Keratinocyte (primary cell): ENCODE results near the gene DEDD2. TPM values are rescaled to one million over a fixed set of nuclear protein-coding genes. Genes with fewer than 3 reads are reported as not detected.

Experiments
- DNase-seq: peaks from one replicate; pipeline ENCODE4 v3.0.0-alpha.2; 2011; ENCODE audit warnings: low read depth, missing footprints, low spot score
- FAIRE-seq: peaks from 2 replicates; lab custom pipeline; 2011; peaks lifted over from hg19 to GRCh38; lab: Jason Lieb, UNC
- H2AFZ ChIP-seq: 2 replicates; pipeline ENCODE4 v1.6.0; 2012; ENCODE audit warnings: low read length, control low read depth, inconsistent platforms; ENCODE audit not compliant: control insufficient read depth
- H3K27ac ChIP-seq: 2 replicates; pipeline ENCODE4 v1.5.1; 2011; ENCODE audit warnings: low read length; ENCODE audit not compliant: control insufficient read depth, insufficient read depth
- H3K27me3 ChIP-seq: 3 replicates; pipeline ENCODE4 v1.6.0; 2011; ENCODE audit warnings: low read length; ENCODE audit not compliant: control insufficient read depth, insufficient read depth; ENCODE audit errors: extremely low read depth
- H3K36me3 ChIP-seq, 2 experiments: 2 replicates in 1 of 2; 3 replicates in 1 of 2; pipeline ENCODE4 v1.5.1; 2011; ENCODE audit warnings: low read length in 2 of 2, mild to moderate bottlenecking in 1 of 2; ENCODE audit not compliant: control insufficient read depth in 2 of 2, insufficient read depth in 2 of 2; ENCODE audit errors: extremely low read depth in 1 of 2
- H3K4me1 ChIP-seq: 3 replicates; pipeline ENCODE4 v1.5.1; 2011; ENCODE audit warnings: low read length; ENCODE audit not compliant: control insufficient read depth, insufficient read depth; ENCODE audit errors: extremely low read depth
- H3K4me2 ChIP-seq: 3 replicates; pipeline ENCODE4 v1.6.0; 2011; ENCODE audit warnings: low read depth, low read length; ENCODE audit not compliant: control insufficient read depth, insufficient read depth; ENCODE audit errors: extremely low read depth
- H3K4me3 ChIP-seq, 3 experiments: fragments of 200-600 bp in 1 of 3; sonication (generic) in 1 of 3; 2 replicates in 2 of 3; 3 replicates in 1 of 3; pipeline ENCODE4 v1.5.1; 2011 to 2016; ENCODE audit warnings: low read length in 3 of 3, mild to moderate bottlenecking in 3 of 3, control low read depth in 2 of 3, inconsistent platforms in 1 of 3, low read depth in 1 of 3, mixed read lengths in 1 of 3, mixed run types in 1 of 3, moderate library complexity in 1 of 3; ENCODE audit not compliant: control insufficient read depth in 2 of 3, insufficient read depth in 2 of 3; ENCODE audit errors: extremely low read depth in 1 of 3
- H3K79me2 ChIP-seq: 2 replicates; pipeline ENCODE4 v1.6.0; 2012; ENCODE audit warnings: low read length; ENCODE audit not compliant: control insufficient read depth, insufficient read depth
- H3K9ac ChIP-seq: 3 replicates; pipeline ENCODE4 v1.6.0; 2011; ENCODE audit warnings: low read length; ENCODE audit not compliant: control insufficient read depth, insufficient read depth; ENCODE audit errors: extremely low read depth
- H3K9me1 ChIP-seq: 3 replicates; pipeline ENCODE4 v1.6.0; 2011; ENCODE audit warnings: low read length; ENCODE audit not compliant: control insufficient read depth, insufficient read depth; ENCODE audit errors: extremely low read depth
- H3K9me3 ChIP-seq: 2 replicates; pipeline ENCODE4 v1.5.1; 2012; ENCODE audit warnings: low read depth, low read length; ENCODE audit not compliant: control insufficient read depth
- H4K20me1 ChIP-seq: 3 replicates; pipeline ENCODE4 v1.6.0; 2011; ENCODE audit warnings: low read length; ENCODE audit not compliant: control insufficient read depth, insufficient read depth; ENCODE audit errors: extremely low read depth
- CTCF ChIP-seq, 3 experiments: IDR thresholded peaks in 1 of 3; conservative IDR thresholded peaks in 1 of 3; optimal IDR thresholded peaks in 1 of 3; 2 replicates in 2 of 3; 3 replicates in 1 of 3; pipeline versions ENCODE3 to v1.5.1; 2011; ENCODE audit warnings: low read length in 3 of 3, mild to moderate bottlenecking in 3 of 3, moderate library complexity in 2 of 3, control low read depth in 1 of 3, inconsistent platforms in 1 of 3; ENCODE audit not compliant: insufficient read depth in 2 of 3; ENCODE audit errors: extremely low read depth in 1 of 3
- EZH2 ChIP-seq: IDR thresholded peaks from one replicate; pipeline ENCODE4 v1.6.1; 2012; ENCODE audit warnings: inconsistent platforms, mild to moderate bottlenecking, low read length, moderate library complexity
- dilution Hi-C: fragments of 300-500 bp; cut with MboI; formaldehyde crosslinking; loops from one replicate; pipeline ENCODE4 v1.7.0; 2020; ENCODE audit warnings: low sequenced_read_pairs; ENCODE audit not compliant: extremely low pct_ligation_motif_present
- polyA plus RNA-seq, 5 experiments: library from polyadenylated mRNA; depleted of rRNA in 3 of 5; stranded (reverse) in 3 of 5; stranded (forward) in 1 of 5; unstranded in 1 of 5; fragments of >200 nt; gene quantifications; 1 replicate in 1 of 5; 2 replicates in 3 of 5; 3 replicates in 1 of 5; pipeline versions ENCODE4 v1.2.1 to v1.2.3, GENCODE V29; 2011 to 2012; ENCODE audit warnings: missing spikeins in 2 of 5, low read depth in 1 of 5, low replicate concordance in 1 of 5

The DEDD2 gene
- polyA plus RNA-seq, 1 donor (not counting 4 experiments of a cell fraction or from before 2014, with no cell fraction given) = 20.8 TPM

DNA sequence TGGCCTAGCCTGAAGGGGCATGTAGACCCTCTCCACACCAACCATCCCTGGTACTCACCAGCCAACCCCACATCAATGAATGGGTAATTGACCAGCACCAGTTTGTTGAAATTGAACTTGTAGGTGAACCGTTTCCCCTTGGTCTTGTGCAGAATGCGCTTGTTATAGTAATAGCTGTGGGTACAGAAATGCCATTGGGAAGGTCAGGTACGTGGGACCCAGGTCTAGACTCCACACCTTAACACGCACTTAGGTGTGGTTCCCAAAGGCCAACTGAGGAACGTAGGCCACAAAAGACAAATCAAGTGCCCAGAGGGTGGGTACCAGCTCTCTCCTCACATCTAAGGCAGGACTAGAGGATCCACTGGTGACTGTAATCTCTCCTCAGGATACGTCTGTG, 32.3 kb upstream of the DEDD2 start:
- dilution Hi-C loops = no loop called here
- Histone ChIP-seq H3K27ac (peak overlapping the region; percentile 71), H3K27me3 (no peaks in the 10 kb centered on the region), H3K9me1 (no peaks in the 10 kb centered on the region), H3K79me2 (peaks cover 55% of the 10 kb centered on the region), H3K9ac (peak overlapping the region; percentile 73), H3K9me3 (no peaks in the 10 kb centered on the region), H3K4me1 (peaks cover 40% of the 10 kb centered on the region), H3K4me2 (no peak overlapping the region), H3K4me3 (no peak overlapping the region), H2AFZ (no peak overlapping the region), H4K20me1 (peaks cover 29% of the 10 kb centered on the region), H3K36me3 (peaks cover 18 to 28% of the 10 kb centered on the region in 2 experiments)
- FAIRE-seq = no peak
- TF ChIP-seq EZH2 (no peak), CTCF (optimal IDR thresholded peaks at IDR 0.05 in 1 of 3, IDR thresholded peaks at IDR 0.05 in 1 of 3, conservative IDR thresholded peaks at IDR 0.05 in 1 of 3; ENCODE audit: extremely low read depth in 1 of 3, insufficient read depth in 2 of 3, low read length in 3 of 3) (no peak)
- DNase-seq = no peak

- Histone ChIP-seq H3K4me1 (peaks cover 40% of the 10 kb centered on the region), H3K36me3 (peaks cover 18 to 28% of the 10 kb centered on the region in 2 experiments), H3K4me2 (no peak overlapping the region), H3K27me3 (no peaks in the 10 kb centered on the region), H3K9ac (no peak overlapping the region), H4K20me1 (peaks cover 29% of the 10 kb centered on the region), H3K9me3 (no peaks in the 10 kb centered on the region), H3K27ac (no peak overlapping the region), H2AFZ (no peak overlapping the region), H3K9me1 (no peaks in the 10 kb centered on the region), H3K79me2 (peaks cover 50% of the 10 kb centered on the region), H3K4me3 (no peak overlapping the region)
- DNase-seq = no peak
- TF ChIP-seq CTCF (optimal IDR thresholded peaks at IDR 0.05 in 1 of 3, IDR thresholded peaks at IDR 0.05 in 1 of 3, conservative IDR thresholded peaks at IDR 0.05 in 1 of 3; ENCODE audit: extremely low read depth in 1 of 3, insufficient read depth in 2 of 3, low read length in 3 of 3) (no peak), EZH2 (no peak)
- no peak for FAIRE-seq
- dilution Hi-C loops = no loop called here
These were observed 31.8 kb upstream of the DEDD2 start for GRCh38 chr19:42249149-42249750.
